GM13977 (cell line): Measurements from ENCODE around the gene PRPF4.

ENCODE experiments used
- DNase-seq: peaks from one replicate; pipeline ENCODE4 v3.0.0; 2012; ENCODE audit warnings: low spot score
- CTCF ChIP-seq: IDR thresholded peaks from 2 replicates; pipeline ENCODE4 v1.5.1; 2012; ENCODE audit warnings: mild to moderate bottlenecking, control low read depth; ENCODE audit not compliant: insufficient read depth; ENCODE audit errors: extremely low read depth, missing control alignments
- in situ Hi-C: fragments of 300-500 bp; cut with MboI; formaldehyde crosslinking; loops from one replicate; pipeline ENCODE4 v1.12.0; 2022; ENCODE audit warnings: low sequenced_read_pairs, low pct_unique_long_range_greater_than_20kb, mixed read lengths, inconsistent platforms; ENCODE audit not compliant: unreplicated experiment

PRPF4 gene

GRCh38 chr9:113298311-113298710 lies 22.9 kb downstream of the PRPF4 start:
- DNase-seq: no peak
- no peak for TF ChIP-seq CTCF
- in situ Hi-C loops: no loop called here

GRCh38 chr9:113298924-113299770 lies 23.7 kb downstream of the PRPF4 start:
- TF ChIP-seq CTCF: no peak
- in situ Hi-C loops: no loop called here
- no peak for DNase-seq

GRCh38 chr9:113299800-113300292 lies 24.4 kb downstream of the PRPF4 start:
- in situ Hi-C loops: loop anchor here (25.0 kb wide), 1 partner anchor 362 kb away; no protein-coding TSS in a partner anchor
- DNase-seq: no peak
- TF ChIP-seq CTCF: no peak

GRCh38 chr9:113301548-113301947 lies 26.1 kb downstream of the PRPF4 start:
- TF ChIP-seq CTCF: no peak
- no peak for DNase-seq
- in situ Hi-C loops: loop anchor here (25.0 kb wide), 1 partner anchor 361 kb away; no protein-coding TSS in a partner anchor

GRCh38 chr9:113302792-113303418 lies 27.4 kb downstream of the PRPF4 start, which contains the start of gene RNF183:
RNF183 (minus strand) TSS chr9:113303376; CDS start chr9:113298184, 5,192 bp downstream.
- in situ Hi-C loops: loop anchor here (25.0 kb wide), 1 partner anchor 359 kb away; no protein-coding TSS in a partner anchor
- no peak for TF ChIP-seq CTCF
- DNase-seq: no peak

GRCh38 chr9:113306566-113306965 lies 31.1 kb downstream of the PRPF4 start:
- TF ChIP-seq CTCF: no peak
- no peak for DNase-seq
- in situ Hi-C loops: loop anchor here (25.0 kb wide), 1 partner anchor 356 kb away; no protein-coding TSS in a partner anchor
